Neural crest cell (in vitro differentiated cells): ENCODE data around the gene FAM43A. TPM values are rescaled to one million over a fixed set of nuclear protein-coding genes. Genes with fewer than 3 reads are reported as not detected.
A peak's percentile ranks its signal among the peaks of the same experiment; 100 is the strongest.

Experiments
- DNase-seq: peaks from one replicate; pipeline ENCODE4 v3.0.0; 2021; ENCODE audit warnings: low read depth, mixed read lengths, low spot score
- H3K27ac Mint-ChIP-seq: one replicate; pipeline ENCODE4 v1.8.0; 2021; ENCODE audit warnings: mild to moderate bottlenecking, mixed read lengths; ENCODE audit not compliant: unreplicated experiment
- H3K27me3 Mint-ChIP-seq: 2 replicates; pipeline ENCODE4 v1.8.0; 2021; ENCODE audit warnings: low read depth, mild to moderate bottlenecking, mixed read lengths
- H3K36me3 Mint-ChIP-seq: 2 replicates; pipeline ENCODE4 v1.8.0; 2021; ENCODE audit warnings: low read depth, mild to moderate bottlenecking, mixed read lengths
- H3K4me1 Mint-ChIP-seq: 2 replicates; pipeline ENCODE4 v1.8.0; 2021; ENCODE audit warnings: mixed read lengths
- H3K4me3 Mint-ChIP-seq: one replicate; pipeline ENCODE4 v1.8.0; 2021; ENCODE audit warnings: mild to moderate bottlenecking, mixed read lengths
- H3K9me3 Mint-ChIP-seq: 2 replicates; pipeline ENCODE4 v1.8.0; 2021; ENCODE audit warnings: mixed read lengths
- total RNA-seq: library from RNA; stranded (reverse); gene quantifications from 2 replicates; pipeline ENCODE4 v1.2.1, GENCODE V29; 2021
- TF ChIP-seq, protein P1 (sequence below): fragments of 200-600 bp; sonication (generic); conservative IDR thresholded peaks from 2 replicates; pipeline ENCODE4 v1.5.0; 2021; ENCODE audit warnings: antibody characterized with exemption, mild to moderate bottlenecking

The FAM43A gene
- total RNA-seq, 1 donor from 2014 or later = 1.4 TPM

DNA sequence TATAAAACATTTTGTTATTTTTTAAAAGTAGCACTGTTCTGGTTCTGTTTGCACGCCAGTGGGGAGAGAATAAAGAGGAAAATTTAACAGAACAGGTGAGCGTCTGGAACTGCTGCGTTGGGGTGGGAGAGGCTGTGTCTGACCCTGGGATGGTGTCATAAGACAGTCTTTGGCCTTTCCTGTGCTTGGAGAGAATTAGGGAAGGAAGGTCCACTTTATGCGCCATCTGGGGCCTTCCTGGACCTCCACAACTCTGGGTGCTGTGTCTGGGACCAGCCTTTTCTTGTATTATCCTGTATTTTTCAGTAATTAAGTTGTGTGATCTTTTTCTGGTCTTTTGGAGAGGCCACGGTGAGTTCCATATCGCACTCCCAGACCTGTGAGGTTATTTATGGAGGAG is 3.3 kb downstream of the FAM43A start:
- Mint-ChIP-seq H3K4me3 (peak overlapping the region; percentile 54), H3K27me3 (peaks cover 67% of the 10 kb centered on the region), H3K9me3 (no peaks in the 10 kb centered on the region), H3K4me1 (peaks cover 29% of the 10 kb centered on the region), H3K36me3 (no peaks in the 10 kb centered on the region), H3K27ac (no peak overlapping the region)
- TF ChIP-seq, protein P1, sequence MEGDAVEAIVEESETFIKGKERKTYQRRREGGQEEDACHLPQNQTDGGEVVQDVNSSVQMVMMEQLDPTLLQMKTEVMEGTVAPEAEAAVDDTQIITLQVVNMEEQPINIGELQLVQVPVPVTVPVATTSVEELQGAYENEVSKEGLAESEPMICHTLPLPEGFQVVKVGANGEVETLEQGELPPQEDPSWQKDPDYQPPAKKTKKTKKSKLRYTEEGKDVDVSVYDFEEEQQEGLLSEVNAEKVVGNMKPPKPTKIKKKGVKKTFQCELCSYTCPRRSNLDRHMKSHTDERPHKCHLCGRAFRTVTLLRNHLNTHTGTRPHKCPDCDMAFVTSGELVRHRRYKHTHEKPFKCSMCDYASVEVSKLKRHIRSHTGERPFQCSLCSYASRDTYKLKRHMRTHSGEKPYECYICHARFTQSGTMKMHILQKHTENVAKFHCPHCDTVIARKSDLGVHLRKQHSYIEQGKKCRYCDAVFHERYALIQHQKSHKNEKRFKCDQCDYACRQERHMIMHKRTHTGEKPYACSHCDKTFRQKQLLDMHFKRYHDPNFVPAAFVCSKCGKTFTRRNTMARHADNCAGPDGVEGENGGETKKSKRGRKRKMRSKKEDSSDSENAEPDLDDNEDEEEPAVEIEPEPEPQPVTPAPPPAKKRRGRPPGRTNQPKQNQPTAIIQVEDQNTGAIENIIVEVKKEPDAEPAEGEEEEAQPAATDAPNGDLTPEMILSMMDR = no peak
- no peak for DNase-seq

DNA sequence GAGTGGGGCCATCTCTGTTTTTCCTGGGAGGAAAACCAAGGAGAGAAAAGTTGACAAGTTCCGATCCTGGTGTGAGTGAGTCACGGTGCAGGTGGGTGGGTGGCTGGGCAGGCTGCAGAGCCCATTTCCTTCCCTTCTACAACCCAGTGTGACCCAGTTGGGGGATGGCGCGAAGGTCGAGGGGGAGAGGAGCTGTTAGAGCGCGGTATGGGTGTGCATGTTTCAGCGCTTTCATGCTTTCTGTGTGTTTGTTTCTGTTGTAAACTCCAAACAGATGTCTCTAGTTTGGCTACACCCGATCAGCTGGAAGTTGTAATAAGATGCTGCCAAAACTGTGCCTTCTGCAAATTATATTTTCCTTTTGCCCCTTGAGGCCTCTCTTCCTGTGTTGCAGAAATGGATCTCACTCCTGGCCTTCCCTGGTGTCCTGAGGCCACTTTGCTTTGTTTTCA is 3.8 kb downstream of the FAM43A start:
- no peak overlapping the region for H3K27ac Mint-ChIP-seq
- peaks cover 29% of the 10 kb centered on the region for H3K4me1 Mint-ChIP-seq
- H3K36me3 Mint-ChIP-seq = no peaks in the 10 kb centered on the region

DNA sequence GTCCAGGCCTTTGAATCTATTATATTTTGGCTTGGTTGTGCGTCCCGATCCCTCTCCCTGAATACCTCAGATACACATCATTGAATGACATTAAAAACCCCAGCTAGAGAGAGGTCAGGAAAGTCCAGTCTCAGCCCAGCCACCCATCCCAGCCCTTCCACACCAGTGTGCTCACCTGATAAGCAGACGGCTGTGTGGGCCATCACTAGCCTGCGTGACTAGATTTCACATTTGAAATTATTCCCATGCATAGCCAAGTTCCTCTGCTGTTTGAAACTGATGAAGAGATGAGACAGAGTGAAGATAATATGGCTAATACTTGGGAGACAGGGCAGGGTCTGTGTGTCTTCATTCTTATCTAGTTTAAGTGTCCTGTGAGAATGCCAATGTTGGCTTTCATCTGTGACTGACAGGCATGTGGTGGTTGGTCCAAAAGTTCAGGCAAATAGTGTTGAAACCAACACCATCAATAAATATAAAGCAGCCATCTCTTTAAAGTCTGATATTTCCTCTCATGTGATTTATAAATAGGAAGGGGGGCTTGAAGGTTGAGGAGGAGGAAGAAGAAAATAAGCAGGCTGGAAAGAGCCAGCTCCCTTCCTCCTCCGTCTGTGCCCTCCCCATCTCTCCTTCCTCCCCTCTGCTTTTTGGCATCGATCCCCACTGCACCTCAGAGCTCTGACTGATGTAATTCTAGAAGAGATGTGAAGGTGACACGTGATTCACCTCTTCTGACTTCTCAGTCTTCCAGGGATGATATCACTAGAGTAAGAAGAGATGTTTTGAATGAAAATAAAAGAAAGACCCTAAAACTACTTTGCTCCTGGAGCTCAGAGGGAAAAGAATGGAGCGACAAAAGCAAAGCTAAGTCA is 5.1 kb downstream of the FAM43A start:
- H3K27me3 Mint-ChIP-seq = peaks cover 50% of the 10 kb centered on the region
- H3K9me3 Mint-ChIP-seq = no peaks in the 10 kb centered on the region
- no peak for DNase-seq
- no peak overlapping the region for H3K27ac Mint-ChIP-seq
- no peak overlapping the region for H3K4me3 Mint-ChIP-seq
- H3K4me1 Mint-ChIP-seq = peaks cover 22% of the 10 kb centered on the region
- H3K36me3 Mint-ChIP-seq = no peaks in the 10 kb centered on the region
- TF ChIP-seq, protein P1 = no peak

More for the DNA sequence above, 3.8 kb downstream of the FAM43A start:
- H3K4me3 Mint-ChIP-seq = peak overlapping the region; percentile 54
- no peak for DNase-seq
- TF ChIP-seq, protein P1 = no peak
- H3K27me3 Mint-ChIP-seq = peaks cover 61% of the 10 kb centered on the region
- H3K9me3 Mint-ChIP-seq = no peaks in the 10 kb centered on the region

DNA sequence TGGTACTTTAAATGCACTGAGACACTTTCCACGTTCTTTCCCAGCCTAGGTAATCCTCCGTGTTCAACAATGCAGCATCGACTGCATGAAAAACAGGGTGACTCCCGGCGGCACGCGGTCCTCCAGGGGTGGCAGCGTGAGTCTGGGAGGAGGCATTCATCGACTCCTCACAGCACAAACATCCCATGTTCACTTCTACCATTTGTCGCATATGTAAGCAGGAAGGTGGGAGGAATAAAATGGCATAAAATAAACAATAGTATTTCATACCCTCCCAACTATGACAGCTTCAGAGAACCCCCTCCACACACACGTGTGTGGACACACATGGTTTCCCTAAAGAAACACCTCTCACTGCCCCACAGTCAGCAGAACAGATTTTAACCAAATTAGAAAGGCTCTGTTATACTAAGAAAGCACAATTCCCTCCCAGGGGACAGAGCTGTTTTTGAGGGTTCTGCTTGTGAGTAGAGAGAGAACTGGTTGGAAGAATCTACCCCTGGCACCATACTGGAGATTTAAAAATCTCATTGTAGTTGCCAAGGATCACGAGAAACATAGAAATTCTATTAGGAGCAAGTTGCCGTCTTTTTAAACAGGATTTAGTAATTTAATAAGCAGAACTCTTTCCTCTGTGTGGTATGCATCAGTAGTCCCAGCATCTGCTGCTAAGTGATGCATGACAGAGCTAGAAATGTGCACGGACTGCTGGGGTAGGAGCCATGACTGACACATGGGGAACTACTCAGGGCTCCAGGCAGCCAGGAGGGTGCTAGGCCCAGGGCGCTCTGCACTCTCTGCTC is 6.0 kb downstream of the FAM43A start:
- Mint-ChIP-seq H3K9me3 (no peaks in the 10 kb centered on the region), H3K36me3 (no peaks in the 10 kb centered on the region), H3K4me1 (peaks cover 16% of the 10 kb centered on the region), H3K27me3 (peaks cover 44% of the 10 kb centered on the region), H3K4me3 (no peak overlapping the region), H3K27ac (no peak overlapping the region)
- DNase-seq = no peak
- TF ChIP-seq, protein P1 = no peak

DNA sequence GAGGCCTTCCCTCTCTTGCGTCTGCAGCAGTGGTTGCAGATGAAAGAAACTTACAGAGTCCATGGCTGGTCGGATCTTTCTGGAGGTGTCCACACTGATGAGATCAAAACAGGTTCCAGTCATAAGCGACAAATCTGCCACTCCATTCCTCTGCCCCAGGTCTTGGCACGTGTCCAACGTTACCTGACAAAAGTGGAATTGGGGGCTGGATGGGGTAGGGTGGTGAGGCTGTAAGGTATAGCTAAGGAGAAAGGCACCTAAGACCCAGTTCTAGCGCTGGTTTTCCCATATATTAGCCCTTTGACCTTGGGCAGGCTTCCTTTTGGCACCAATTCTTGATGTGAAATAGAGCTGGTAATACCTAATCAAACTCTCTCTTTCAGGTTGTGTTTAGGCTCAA is 11.0 kb downstream of the FAM43A start:
- H3K4me3 Mint-ChIP-seq = no peak overlapping the region
- peaks cover 3% of the 10 kb centered on the region for H3K27me3 Mint-ChIP-seq
- DNase-seq = no peak
- peaks cover 6% of the 10 kb centered on the region for H3K9me3 Mint-ChIP-seq
- no peak overlapping the region for H3K27ac Mint-ChIP-seq
- H3K36me3 Mint-ChIP-seq = no peaks in the 10 kb centered on the region
- TF ChIP-seq, protein P1 = no peak
- H3K4me1 Mint-ChIP-seq = no peaks in the 10 kb centered on the region
